Right lobe of liver (tissue), 6 donors: ENCODE measurements around the gene SALL1. TPM values are rescaled to one million over a fixed set of nuclear protein-coding genes. Genes with fewer than 3 reads are reported as not detected.
A peak's percentile ranks its signal among the peaks of the same experiment; 100 is the strongest.

Experiments used
- ATAC-seq, 4 donors: fragments of 200-7000 bp; cut with Tn5 transposase; one replicate each; pipeline ENCODE4 v1.9.1; 2020; ENCODE audit warnings: mild to moderate bottlenecking in 4 of 4, moderate library complexity in 4 of 4
- DNase-seq, 3 donors: peaks; one replicate each; pipeline ENCODE4 v3.0.0-alpha.2; 2020
- H3K27ac ChIP-seq, 3 donors: fragments of 200-600 bp; one replicate each; pipeline ENCODE4 v1.8.0; 2022
- H3K27me3 ChIP-seq, 2 donors: fragments of 200-600 bp; one replicate each; pipeline ENCODE4 v1.8.0; 2022
- H3K36me3 ChIP-seq, 4 donors: fragments of 200-600 bp; sonication (generic) in 1 of 4; one replicate each; pipeline versions ENCODE4 v1.5.1 to v1.8.0; 2017 to 2022; ENCODE audit warnings: control low read depth in 1 of 4
- H3K4me1 ChIP-seq, 4 donors: fragments of 200-600 bp; sonication (generic) in 1 of 4; one replicate each; pipeline versions ENCODE4 v1.5.1 to v1.8.0; 2017 to 2022; ENCODE audit warnings: control low read depth in 1 of 4
- H3K4me3 ChIP-seq, 3 donors: fragments of 200-600 bp; one replicate each; pipeline ENCODE4 v1.8.0; 2022
- H3K9me3 ChIP-seq, 4 donors: fragments of 200-600 bp; sonication (generic) in 1 of 4; one replicate each; pipeline versions ENCODE4 v1.5.1 to v1.8.0; 2017 to 2022; ENCODE audit warnings: control low read depth in 1 of 4
- CTCF ChIP-seq, 4 donors: fragments of 200-600 bp in 3 of 4; fragments of 450-650 bp in 1 of 4; IDR thresholded peaks; one replicate each; pipeline versions ENCODE4 v1.5.1 to v1.8.0; 2016 to 2022; ENCODE audit warnings: antibody characterized with exemption in 4 of 4, mild to moderate bottlenecking in 2 of 4
- POLR2A ChIP-seq: fragments of 450-650 bp; IDR thresholded peaks from one replicate; pipeline ENCODE4 v1.6.1; 2017; ENCODE audit warnings: antibody characterized with exemption, mild to moderate bottlenecking
- WGBS: methylation state at CpG from one replicate; pipeline ENCODE4 v1.1.6; 2018; ENCODE audit warnings: low coverage, low lambda C conversion rate; ENCODE audit not compliant: insufficient coverage; ENCODE audit errors: missing lambda C conversion rate; 5-methylcytosine and 5-hydroxymethylcytosine counted together
- intact Hi-C, 2 donors: fragments of 100-400 bp; cut with DNase I; formaldehyde crosslinking; loops; one replicate each; pipeline versions ENCODE4 v1.11.2 to v1.14.1; 2022
- total RNA-seq, 6 experiments: library from RNA; depleted of rRNA in 2 of 6; stranded (reverse); fragments of >200 nt in 2 of 6; fragmentation: NEBNext Ultra II Directional in 3 of 6; extraction: Animal tissue kit (Norgen Biotek cat#: 25700) in 3 of 6; gene quantifications; one replicate each; pipeline versions ENCODE4 v1.1.0 to v1.2.4, GENCODE V29; 2016 to 2023
- donor health status: DM: no; HTN: yes; CAD: no.
- donor health status: DM: no; HTN: no; CAD: no.
- donor health status: DM: no; HTN: no; CAD: no.
- donor health status: DM: no; HTN: yes; CAD: no.
- donor health status: DM: no; HTN: yes; CAD: no.

Gene SALL1
- total RNA-seq, 6 experiments from 2014 or later: 22.9 to 30.1 (median 26.4) TPM

- Histone ChIP-seq H3K27me3 (no peaks in the 10 kb centered on the region), H3K9me3 (no peaks in the 10 kb centered on the region), H3K27ac (peak overlapping the region; percentile 30 to 84 (median 43)), H3K36me3 (peaks cover 0 to 15% (median 6%) of the 10 kb centered on the region in 4 donors), H3K4me1 (peaks cover 0 to 60% (median 12%) of the 10 kb centered on the region in 4 donors), H3K4me3 (peak overlapping the region in 2 of 3 donors; percentile 11 to 48)
- DNase-seq: no peak
- ATAC-seq: peak; percentile 6 to 49 (median 36)
- intact Hi-C loops: no loop called here
- no peak for TF ChIP-seq POLR2A
- TF ChIP-seq CTCF (IDR thresholded peaks at IDR 0.05): no peak
- 20% methylated on average over 10 of the region's 44 CpGs for WGBS
Measured at GRCh38 chr16:51134269-51134812, 16.7 kb downstream of the SALL1 start.

- intact Hi-C loops: no loop called here
- Histone ChIP-seq H3K4me3 (peak overlapping the region in 2 of 3 donors; percentile 11 to 48), H3K27ac (peak overlapping the region; percentile 16 to 84 (median 30)), H3K36me3 (peaks cover 0 to 10% (median 5%) of the 10 kb centered on the region in 4 donors), H3K27me3 (no peaks in the 10 kb centered on the region), H3K9me3 (no peaks in the 10 kb centered on the region), H3K4me1 (peaks cover 0 to 58% (median 9%) of the 10 kb centered on the region in 4 donors)
- peak in 2 of 4 donors; percentile 6 to 11 for ATAC-seq
- DNase-seq: no peak
- TF ChIP-seq CTCF (IDR thresholded peaks at IDR 0.05) (no peak), POLR2A (no peak)
- WGBS: 14% methylated on average over 12 of the region's 12 CpGs
Measured at GRCh38 chr16:51133688-51134087, 17.4 kb downstream of the SALL1 start.

GRCh38 chr16:51133183-51133582, 17.9 kb downstream of the SALL1 start:
- TF ChIP-seq POLR2A (no peak), CTCF (IDR thresholded peaks at IDR 0.05) (no peak)
- H3K4me1 ChIP-seq: peaks cover 0 to 53% (median 7%) of the 10 kb centered on the region in 4 donors
- H3K4me3 ChIP-seq: peak overlapping the region in 1 of 3 donors; percentile 48
- peaks cover 0 to 10% (median under 1%) of the 10 kb centered on the region in 4 donors for H3K36me3 ChIP-seq
- DNase-seq (no peak), ATAC-seq (no peak)
- peak overlapping the region; percentile 16 to 84 (median 30) for H3K27ac ChIP-seq
- H3K27me3 ChIP-seq: no peaks in the 10 kb centered on the region
- H3K9me3 ChIP-seq: no peaks in the 10 kb centered on the region
- WGBS: 9% methylated on average over 9 of the region's 9 CpGs
- intact Hi-C loops: no loop called here

GRCh38 chr16:51132490-51133115, 18.5 kb downstream of the SALL1 start:
- Histone ChIP-seq H3K4me1 (peaks cover 0 to 47% (median 4%) of the 10 kb centered on the region in 4 donors), H3K9me3 (no peaks in the 10 kb centered on the region), H3K27ac (peak overlapping the region in 1 of 3 donors; percentile 84), H3K27me3 (no peaks in the 10 kb centered on the region), H3K4me3 (no peak overlapping the region), H3K36me3 (peaks cover 0 to 10% (median 0%) of the 10 kb centered on the region in 4 donors)
- ATAC-seq (no peak), DNase-seq (no peak)
- WGBS: 50% methylated on average over 6 of the region's 6 CpGs
- intact Hi-C loops: no loop called here
- TF ChIP-seq CTCF (IDR thresholded peaks at IDR 0.05) (no peak), POLR2A (no peak)
